GM06990 (cell line): ENCODE data around the gene STK39.

Experiments used
- DNase-seq: peaks from one replicate; pipeline ENCODE4 v3.0.0-alpha.2; 2011; ENCODE audit not compliant: insufficient read length; ENCODE audit errors: extremely low read depth
- H3K27me3 ChIP-seq: replicated peaks from 2 replicates; pipeline ENCODE4 v1.6.0; 2011; ENCODE audit warnings: low read length; ENCODE audit not compliant: control insufficient read depth, insufficient read depth
- H3K36me3 ChIP-seq: 2 replicates; pipeline ENCODE4 v1.5.1; 2011; ENCODE audit warnings: low read length; ENCODE audit not compliant: control insufficient read depth, insufficient read depth
- H3K4me3 ChIP-seq: replicated peaks from 2 replicates; pipeline ENCODE4 v1.5.1; 2011; ENCODE audit warnings: low read depth, mild to moderate bottlenecking, control low read depth, low read length
- TF ChIP-seq, protein P1 (sequence below): IDR thresholded peaks from 2 replicates; pipeline ENCODE4 v1.5.1; 2011; ENCODE audit warnings: low read length, control low read depth, mild to moderate bottlenecking, inconsistent platforms; ENCODE audit not compliant: insufficient read depth, poor library complexity, severe bottlenecking

Gene STK39

GRCh38 chr2:168165985-168166901, 81.2 kb downstream of the STK39 start:
- Histone ChIP-seq H3K4me3 (no peak overlapping the region), H3K36me3 (no peaks in the 10 kb centered on the region), H3K27me3 (no peaks in the 10 kb centered on the region; the same call in none of the 2 replicates)
- DNase-seq, result no peak
- TF ChIP-seq, protein P1, sequence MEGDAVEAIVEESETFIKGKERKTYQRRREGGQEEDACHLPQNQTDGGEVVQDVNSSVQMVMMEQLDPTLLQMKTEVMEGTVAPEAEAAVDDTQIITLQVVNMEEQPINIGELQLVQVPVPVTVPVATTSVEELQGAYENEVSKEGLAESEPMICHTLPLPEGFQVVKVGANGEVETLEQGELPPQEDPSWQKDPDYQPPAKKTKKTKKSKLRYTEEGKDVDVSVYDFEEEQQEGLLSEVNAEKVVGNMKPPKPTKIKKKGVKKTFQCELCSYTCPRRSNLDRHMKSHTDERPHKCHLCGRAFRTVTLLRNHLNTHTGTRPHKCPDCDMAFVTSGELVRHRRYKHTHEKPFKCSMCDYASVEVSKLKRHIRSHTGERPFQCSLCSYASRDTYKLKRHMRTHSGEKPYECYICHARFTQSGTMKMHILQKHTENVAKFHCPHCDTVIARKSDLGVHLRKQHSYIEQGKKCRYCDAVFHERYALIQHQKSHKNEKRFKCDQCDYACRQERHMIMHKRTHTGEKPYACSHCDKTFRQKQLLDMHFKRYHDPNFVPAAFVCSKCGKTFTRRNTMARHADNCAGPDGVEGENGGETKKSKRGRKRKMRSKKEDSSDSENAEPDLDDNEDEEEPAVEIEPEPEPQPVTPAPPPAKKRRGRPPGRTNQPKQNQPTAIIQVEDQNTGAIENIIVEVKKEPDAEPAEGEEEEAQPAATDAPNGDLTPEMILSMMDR, result no peak

- no peak for DNase-seq
- Histone ChIP-seq H3K36me3 (no peaks in the 10 kb centered on the region), H3K27me3 (no peaks in the 10 kb centered on the region; the same call in none of the 2 replicates), H3K4me3 (no peak overlapping the region)
- TF ChIP-seq, protein P1, result no peak
Measured at GRCh38 chr2:168165397-168165796, 82.0 kb downstream of the STK39 start.

DNA sequence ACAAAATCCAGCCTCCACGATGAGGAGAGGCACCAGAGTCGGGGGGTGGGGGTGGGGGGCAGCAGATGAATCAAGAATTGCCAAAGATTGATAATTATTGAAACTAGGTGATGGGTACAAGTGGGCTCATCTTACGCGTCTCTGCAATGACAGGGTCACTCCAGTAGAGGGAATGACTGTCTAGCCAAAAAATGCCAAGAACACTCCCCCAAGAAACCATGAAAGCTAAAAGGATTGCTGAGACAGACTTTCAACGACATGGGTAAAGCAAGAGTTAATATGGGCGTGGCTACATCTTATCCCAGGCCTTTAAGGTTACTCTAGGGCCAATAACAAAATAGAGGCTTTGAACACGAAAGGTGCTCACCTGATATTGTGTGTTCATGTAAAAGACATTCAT, 86.5 kb downstream of the STK39 start:
- no peaks in the 10 kb centered on the region for H3K36me3 ChIP-seq
- no peak for DNase-seq

DNA sequence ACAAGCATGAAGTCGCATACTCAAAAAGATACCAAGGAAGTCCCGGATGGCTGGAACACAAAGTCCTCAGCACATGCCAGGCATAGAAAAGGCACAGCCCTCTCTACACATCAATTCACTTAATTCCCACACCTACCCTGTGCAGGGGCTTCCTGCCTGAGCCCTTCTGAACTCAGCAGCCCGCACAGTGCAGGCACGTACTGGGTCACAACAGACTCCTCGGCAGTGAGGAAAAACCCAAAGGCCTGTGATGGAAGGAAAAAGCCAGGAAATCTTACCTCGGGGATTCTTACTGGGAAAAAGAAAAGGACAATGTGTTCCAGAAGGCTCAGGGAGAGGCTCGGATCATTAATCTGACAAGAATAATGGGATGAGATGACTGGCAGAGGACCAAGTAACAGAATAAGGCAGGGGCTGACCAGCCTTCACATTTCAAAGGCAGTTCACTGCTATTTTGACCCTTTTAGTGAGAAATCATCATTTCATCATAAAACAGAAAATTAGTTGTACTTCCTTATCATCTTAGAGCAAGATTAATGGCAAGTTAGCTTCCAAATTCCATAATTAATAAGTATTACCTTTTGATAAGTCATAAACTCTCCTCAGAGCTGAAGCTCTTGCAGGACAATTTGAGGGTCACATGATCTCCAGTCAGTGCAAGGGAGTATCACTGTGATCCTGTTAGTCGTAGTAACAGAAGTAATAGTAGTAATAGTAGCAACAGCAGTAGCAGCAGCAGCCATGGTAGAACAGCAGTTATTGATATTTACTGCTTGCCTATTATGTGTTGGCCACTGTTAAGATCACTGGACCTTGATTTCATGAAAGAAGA, 87.4 kb downstream of the STK39 start:
- H3K4me3 ChIP-seq, result no peak overlapping the region
- no peaks in the 10 kb centered on the region; the same call in 1 of the 2 replicates for H3K27me3 ChIP-seq
- no peak for DNase-seq
- TF ChIP-seq, protein P1, result no peak
- no peaks in the 10 kb centered on the region for H3K36me3 ChIP-seq

More for the DNA sequence above, 86.5 kb downstream of the STK39 start:
- Histone ChIP-seq H3K27me3 (no peaks in the 10 kb centered on the region; the same call in 1 of the 2 replicates), H3K4me3 (no peak overlapping the region)
- TF ChIP-seq, protein P1, result peak; percentile 31

- TF ChIP-seq, protein P1, result no peak
- DNase-seq, result no peak
- H3K27me3 ChIP-seq, result no peaks in the 10 kb centered on the region; the same call in 1 of the 2 replicates
Measured at GRCh38 chr2:168158586-168158985, 88.8 kb downstream of the STK39 start.

More at GRCh38 chr2:168158586-168158985, 88.8 kb downstream of the STK39 start:
- Histone ChIP-seq H3K36me3 (no peaks in the 10 kb centered on the region), H3K4me3 (no peak overlapping the region)
